HFF-Myc (cell line): Measurements from ENCODE around the gene WASL.
"Not testable (repeated sequence)": the region's sequence is repeated elsewhere in the genome, so short reads cannot be mapped to it uniquely, and the experiment has no call there.

Experiments
- DNase-seq: peaks from one replicate; pipeline ENCODE4 v3.0.0-alpha.2; 2011; ENCODE audit warnings: low read depth; ENCODE audit errors: extremely low read depth
- H3K4me3 ChIP-seq: replicated peaks from 2 replicates; pipeline ENCODE4 v1.5.1; 2011; ENCODE audit warnings: low read depth, mild to moderate bottlenecking, control low read depth, low read length
- TF ChIP-seq, protein P1 (sequence below): IDR thresholded peaks from 2 replicates; pipeline ENCODE4 v1.5.1; 2012; ENCODE audit warnings: mild to moderate bottlenecking, low read depth, low read length, control low read depth; ENCODE audit errors: missing control alignments

WASL gene

DNA sequence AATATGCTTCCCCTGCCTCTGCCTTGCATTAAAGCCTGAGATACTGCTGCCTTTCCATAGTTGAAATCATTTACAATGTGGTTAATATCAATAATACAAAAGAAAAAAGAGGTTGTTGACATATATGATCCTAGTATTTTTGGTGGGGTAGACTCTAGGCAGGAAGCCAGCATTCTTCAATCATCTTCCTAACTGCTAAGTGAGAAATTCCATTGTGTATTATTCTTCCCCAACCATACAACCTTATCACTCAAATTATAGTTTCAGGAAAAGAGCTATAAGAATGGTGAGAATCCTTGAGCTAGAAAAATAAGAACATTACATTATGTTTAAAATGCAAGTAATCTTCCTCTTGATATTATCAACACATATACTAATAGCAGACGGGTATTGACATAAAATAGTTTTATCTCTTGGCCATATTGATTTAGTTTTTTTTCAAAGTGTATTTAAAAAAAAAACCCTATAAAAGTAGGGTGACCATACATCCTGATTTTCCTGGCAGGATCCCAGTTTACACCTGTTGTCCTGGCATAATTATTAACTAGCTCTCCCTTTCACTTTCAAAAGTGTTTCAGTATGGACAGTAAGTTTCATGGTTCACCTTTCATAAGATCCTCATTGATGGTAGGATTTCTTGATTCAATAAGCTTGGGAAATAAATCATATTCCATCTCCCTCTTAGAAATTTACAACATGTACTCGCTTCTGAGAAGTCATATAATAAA is 33.4 kb upstream of the WASL start:
- H3K4me3 ChIP-seq = no peak overlapping the region
- no peak for DNase-seq
- TF ChIP-seq, protein P1, sequence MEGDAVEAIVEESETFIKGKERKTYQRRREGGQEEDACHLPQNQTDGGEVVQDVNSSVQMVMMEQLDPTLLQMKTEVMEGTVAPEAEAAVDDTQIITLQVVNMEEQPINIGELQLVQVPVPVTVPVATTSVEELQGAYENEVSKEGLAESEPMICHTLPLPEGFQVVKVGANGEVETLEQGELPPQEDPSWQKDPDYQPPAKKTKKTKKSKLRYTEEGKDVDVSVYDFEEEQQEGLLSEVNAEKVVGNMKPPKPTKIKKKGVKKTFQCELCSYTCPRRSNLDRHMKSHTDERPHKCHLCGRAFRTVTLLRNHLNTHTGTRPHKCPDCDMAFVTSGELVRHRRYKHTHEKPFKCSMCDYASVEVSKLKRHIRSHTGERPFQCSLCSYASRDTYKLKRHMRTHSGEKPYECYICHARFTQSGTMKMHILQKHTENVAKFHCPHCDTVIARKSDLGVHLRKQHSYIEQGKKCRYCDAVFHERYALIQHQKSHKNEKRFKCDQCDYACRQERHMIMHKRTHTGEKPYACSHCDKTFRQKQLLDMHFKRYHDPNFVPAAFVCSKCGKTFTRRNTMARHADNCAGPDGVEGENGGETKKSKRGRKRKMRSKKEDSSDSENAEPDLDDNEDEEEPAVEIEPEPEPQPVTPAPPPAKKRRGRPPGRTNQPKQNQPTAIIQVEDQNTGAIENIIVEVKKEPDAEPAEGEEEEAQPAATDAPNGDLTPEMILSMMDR = no peak

DNA sequence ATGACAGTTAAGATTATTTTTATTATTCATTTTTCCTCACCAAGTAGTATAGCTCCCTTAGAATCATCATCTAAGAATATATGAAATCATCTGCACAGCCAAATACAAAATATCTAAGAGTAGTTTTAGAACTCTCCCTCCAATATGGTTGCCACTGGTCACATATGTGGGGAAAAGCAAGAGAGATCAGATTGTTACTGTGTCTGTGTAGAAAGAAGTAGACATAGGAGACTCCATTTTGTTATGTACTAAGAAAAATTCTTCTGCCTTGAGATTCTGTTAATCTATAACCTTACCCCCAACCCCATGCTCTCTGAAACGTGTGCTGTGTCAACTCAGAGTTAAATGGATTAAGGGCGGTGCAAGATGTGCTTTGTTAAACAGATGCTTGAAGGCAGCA is 31.7 kb upstream of the WASL start:
- not testable (repeated sequence) for DNase-seq, H3K4me3 ChIP-seq

DNA sequence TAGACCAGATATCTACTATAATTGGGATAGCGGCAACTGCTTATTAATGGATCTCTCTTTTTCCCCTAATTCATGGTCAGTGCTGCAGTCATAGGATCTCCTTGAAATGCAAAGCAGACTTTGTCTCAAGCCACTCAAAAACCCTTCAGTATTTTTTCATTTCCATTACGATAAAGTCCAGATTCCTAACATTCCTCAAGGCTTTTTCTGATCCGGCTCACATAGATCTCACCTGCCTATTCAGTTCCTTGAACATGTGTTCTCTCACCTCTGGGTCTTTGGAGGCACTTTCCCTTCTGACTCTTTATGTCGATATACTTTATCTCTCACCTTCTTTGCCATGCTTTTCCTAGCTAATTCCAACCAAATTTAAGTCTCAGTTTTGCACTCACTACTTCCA is 25.7 kb upstream of the WASL start:
- no peak for DNase-seq
- TF ChIP-seq, protein P1 = no peak
- H3K4me3 ChIP-seq = no peak overlapping the region

- DNase-seq = no peak
- no peak overlapping the region for H3K4me3 ChIP-seq
- TF ChIP-seq, protein P1 = no peak
Observed at GRCh38 chr7:123773481-123773880, 24.7 kb upstream of the WASL start.

- DNase-seq = no peak
- TF ChIP-seq, protein P1 = no peak
- H3K4me3 ChIP-seq = no peak overlapping the region
Observed at GRCh38 chr7:123772652-123773051, 23.8 kb upstream of the WASL start.

- TF ChIP-seq, protein P1 = no peak
- H3K4me3 ChIP-seq = no peak overlapping the region
- DNase-seq = no peak
Observed at GRCh38 chr7:123771846-123772245, 23.0 kb upstream of the WASL start.

GRCh38 chr7:123771256-123771655 is 22.5 kb upstream of the WASL start:
- DNase-seq = no peak
- TF ChIP-seq, protein P1 = no peak
- no peak overlapping the region for H3K4me3 ChIP-seq
